ENCODE data around the gene CCHCR1.

DNA sequence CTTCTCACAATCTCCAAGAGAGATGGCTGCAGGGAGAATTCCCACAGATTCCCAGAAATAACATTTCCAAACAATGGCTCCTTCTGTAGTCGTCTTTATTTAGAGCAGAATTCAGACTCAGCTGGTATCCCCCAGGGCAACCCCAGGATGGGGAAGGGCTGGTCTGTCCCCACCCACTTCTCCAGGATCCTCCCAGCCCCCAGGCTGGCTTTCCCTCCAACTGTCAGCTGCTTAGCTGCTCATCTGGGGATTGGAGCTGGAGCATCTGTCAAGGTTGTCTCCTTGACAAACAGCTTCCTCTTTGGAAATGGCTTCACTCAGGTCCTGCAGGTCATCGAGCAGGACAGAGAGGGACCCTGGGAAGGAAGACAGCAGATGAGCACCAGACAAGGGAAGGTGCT is 15.2 kb downstream of the CCHCR1 start:
- TF ChIP-seq, protein P1, sequence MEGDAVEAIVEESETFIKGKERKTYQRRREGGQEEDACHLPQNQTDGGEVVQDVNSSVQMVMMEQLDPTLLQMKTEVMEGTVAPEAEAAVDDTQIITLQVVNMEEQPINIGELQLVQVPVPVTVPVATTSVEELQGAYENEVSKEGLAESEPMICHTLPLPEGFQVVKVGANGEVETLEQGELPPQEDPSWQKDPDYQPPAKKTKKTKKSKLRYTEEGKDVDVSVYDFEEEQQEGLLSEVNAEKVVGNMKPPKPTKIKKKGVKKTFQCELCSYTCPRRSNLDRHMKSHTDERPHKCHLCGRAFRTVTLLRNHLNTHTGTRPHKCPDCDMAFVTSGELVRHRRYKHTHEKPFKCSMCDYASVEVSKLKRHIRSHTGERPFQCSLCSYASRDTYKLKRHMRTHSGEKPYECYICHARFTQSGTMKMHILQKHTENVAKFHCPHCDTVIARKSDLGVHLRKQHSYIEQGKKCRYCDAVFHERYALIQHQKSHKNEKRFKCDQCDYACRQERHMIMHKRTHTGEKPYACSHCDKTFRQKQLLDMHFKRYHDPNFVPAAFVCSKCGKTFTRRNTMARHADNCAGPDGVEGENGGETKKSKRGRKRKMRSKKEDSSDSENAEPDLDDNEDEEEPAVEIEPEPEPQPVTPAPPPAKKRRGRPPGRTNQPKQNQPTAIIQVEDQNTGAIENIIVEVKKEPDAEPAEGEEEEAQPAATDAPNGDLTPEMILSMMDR (IDR thresholded peaks at IDR 0.05) = no peak
- no peak for TF ChIP-seq POLR2A (IDR thresholded peaks at IDR 0.05)

Data from body of pancreas (tissue), 4 donors.